Activated CD4-positive, alpha-beta T cell treated with anti-CD3 and anti-CD28 coated beads for 4 hours (primary cell): ENCODE results near the gene ADGRF5.

Experiments
- DNase-seq, 2 donors: peaks; one replicate each; pipeline ENCODE4 v3.0.0-alpha.2; 2020

Gene ADGRF5

DNA sequence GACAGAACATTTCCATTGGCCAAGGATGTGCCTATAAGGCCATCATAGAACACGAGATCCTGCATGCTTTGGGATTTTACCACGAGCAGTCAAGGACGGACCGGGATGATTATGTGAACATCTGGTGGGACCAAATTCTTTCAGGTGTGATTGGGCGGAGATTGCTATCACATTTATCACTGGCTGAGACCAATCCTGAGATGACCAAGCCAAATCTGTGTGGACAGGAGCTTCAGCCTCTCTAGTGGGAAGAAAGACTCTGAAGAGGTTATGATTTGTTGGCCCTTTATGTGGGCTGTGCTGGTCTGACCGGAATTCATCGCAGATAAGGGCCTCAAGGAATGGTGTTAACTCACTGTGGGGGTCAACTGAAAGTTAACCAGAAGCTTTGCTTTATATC is 102.2 kb downstream of the ADGRF5 start:
- no peak for DNase-seq

DNA sequence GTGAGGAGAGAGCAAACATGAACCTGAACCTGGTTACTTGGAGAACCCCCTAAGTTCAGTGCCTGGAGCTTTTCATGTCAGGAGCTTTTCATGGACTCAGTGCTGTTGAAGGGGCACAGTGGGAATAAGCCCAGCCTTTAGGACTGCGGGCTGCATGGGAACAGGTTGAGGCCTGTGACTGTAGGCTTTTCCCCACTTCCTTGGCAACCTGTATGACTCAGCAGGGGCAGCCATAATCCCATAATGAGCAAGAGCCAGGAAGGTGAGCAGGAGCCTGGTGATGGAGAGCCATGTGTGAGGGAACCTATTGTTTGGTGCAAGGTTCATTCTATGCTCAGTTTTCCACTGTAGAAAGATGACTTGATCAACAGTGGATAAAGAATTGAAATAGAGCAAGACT is 105.1 kb downstream of the ADGRF5 start:
- no peak for DNase-seq

DNA sequence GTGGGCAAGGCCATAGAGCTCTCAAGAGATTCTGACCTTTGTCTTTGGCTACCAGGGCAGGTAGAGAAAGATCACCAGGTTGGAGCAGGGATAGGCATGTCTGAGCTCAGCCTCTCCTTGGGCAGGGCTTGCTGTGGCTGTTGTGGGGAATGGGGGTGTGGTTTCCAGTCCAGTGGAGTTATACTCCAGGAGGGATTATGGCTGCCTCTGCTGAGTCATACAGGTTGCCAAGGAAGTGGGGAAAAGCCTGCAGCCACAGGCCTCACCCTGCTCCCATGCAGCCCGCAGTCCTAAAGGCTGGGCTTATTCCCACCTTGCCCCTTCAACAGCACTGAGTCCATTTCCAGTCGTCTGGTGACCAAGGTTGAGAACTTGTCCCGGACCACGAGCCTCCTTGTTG is 106.6 kb downstream of the ADGRF5 start:
- no peak for DNase-seq

DNA sequence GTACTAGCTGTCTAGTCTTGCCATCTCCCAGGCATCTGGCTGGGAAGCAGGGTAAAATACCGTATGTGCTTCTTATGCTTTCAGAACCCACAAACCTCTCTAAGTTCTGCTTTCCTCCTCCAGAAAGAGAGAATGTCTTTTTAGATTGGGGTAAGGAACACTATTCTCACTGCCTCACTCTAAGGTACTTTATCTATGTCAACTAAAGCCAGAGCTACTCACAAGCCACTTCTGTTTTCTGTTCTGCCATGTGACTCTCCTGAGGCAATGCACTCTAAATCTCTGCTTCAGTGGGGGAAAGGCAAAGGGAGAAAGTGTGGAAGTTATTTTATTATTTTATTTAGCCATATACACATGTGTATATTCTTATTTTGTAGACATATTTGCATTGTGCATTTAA is 112.9 kb downstream of the ADGRF5 start:
- DNase-seq = no peak
